Ovary (tissue), 3 donors: ENCODE data around the gene EFCAB6.

Experiments
- CTCF ChIP-seq, 3 donors: fragments of 450-650 bp in 2 of 3; fragments of 200-600 bp in 1 of 3; IDR thresholded peaks; one replicate each; pipeline versions ENCODE4 v1.5.1 to v1.8.0; 2016 to 2022; ENCODE audit warnings: antibody characterized with exemption in 3 of 3, mild to moderate bottlenecking in 1 of 3
- EP300 ChIP-seq: sonication (generic); formaldehyde crosslinking; IDR thresholded peaks from one replicate; pipeline ENCODE4 v1.6.1; 2017; ENCODE audit warnings: antibody characterized with exemption
- POLR2A ChIP-seq: fragments of 450-650 bp; IDR thresholded peaks from one replicate; pipeline ENCODE4 v1.6.1; 2017; ENCODE audit warnings: antibody characterized with exemption, mild to moderate bottlenecking, moderate library complexity
- donor health status: DM: no; HTN: no; CAD: no.

- TF ChIP-seq CTCF (IDR thresholded peaks at IDR 0.05) (no peak), EP300 (no peak), POLR2A (no peak)
These were observed 250.5 kb downstream of the EFCAB6 start for GRCh38 chr22:43561415-43562178.
